Activated CD4-positive, alpha-beta T cell treated with anti-CD3 and anti-CD28 coated beads for 36 hours (primary cell): Measurements from ENCODE around the gene XPO5. TPM values are rescaled to one million over a fixed set of nuclear protein-coding genes. Genes with fewer than 3 reads are reported as not detected.
A peak's percentile ranks its signal among the peaks of the same experiment; 100 is the strongest.

ENCODE experiments used
- ATAC-seq: fragments of 200-7000 bp; cut with Tn5 transposase; one replicate; pipeline ENCODE4 v1.10.0; 2021; ENCODE audit warnings: mild to moderate bottlenecking, moderate library complexity
- CTCF ChIA-PET: fragments of 350-600 bp; sonication (Branson Sonifier 250); formaldehyde crosslinking; loops from one replicate; lab custom pipeline; 2021; ENCODE audit warnings: antibody characterized with exemption; lab: Charles Lee
- POLR2A ChIA-PET: fragments of 350-600 bp; sonication (Branson Sonifier 250); formaldehyde crosslinking; loops from one replicate; lab custom pipeline; 2021; ENCODE audit warnings: antibody characterized with exemption, inconsistent platforms; lab: Charles Lee
- DNase-seq: peaks from one replicate; pipeline ENCODE4 v3.0.0-alpha.2; 2020
- H3K27ac Mint-ChIP-seq: one replicate; pipeline ENCODE4 v1.8.0; 2021; ENCODE audit warnings: mixed read lengths
- H3K27me3 Mint-ChIP-seq: one replicate; pipeline ENCODE4 v1.8.0; 2021; ENCODE audit warnings: mixed read lengths
- H3K36me3 Mint-ChIP-seq: one replicate; pipeline ENCODE4 v1.8.0; 2021; ENCODE audit warnings: low read depth, mixed read lengths
- H3K4me1 Mint-ChIP-seq: one replicate; pipeline ENCODE4 v1.8.0; 2021; ENCODE audit warnings: mixed read lengths
- H3K4me3 Mint-ChIP-seq: one replicate; pipeline ENCODE4 v1.8.0; 2021; ENCODE audit warnings: mild to moderate bottlenecking, moderate library complexity, mixed read lengths
- H3K9me3 Mint-ChIP-seq: one replicate; pipeline ENCODE4 v1.8.0; 2021; ENCODE audit warnings: low read depth, mixed read lengths
- intact Hi-C, 2 experiments: fragments of 100-400 bp; cut with DNase I in 1 of 2; cut with micrococcal nuclease in 1 of 2; formaldehyde crosslinking; loops; one replicate each; pipeline versions ENCODE4 v1.14.2 to v1.15.1; 2022 to 2024; cut with DNase I, micrococcal nuclease
- total RNA-seq, 2 experiments: library from RNA; stranded (reverse); gene quantifications; one replicate each; pipeline ENCODE4 v1.2.3, GENCODE V29; 2021

Gene XPO5
- total RNA-seq, result 100 to 1,000 TPM; 108 to 109 TPM

GRCh38 chr6:43575772-43576551 lies at the start of gene XPO5, which contains the start of gene POLH:
Gene XPO5 (minus strand): TSS chr6:43576038. CDS start chr6:43575864, 174 bp downstream.
Gene POLH (plus strand): TSS chr6:43576185. CDS start chr6:43582320, 6,135 bp downstream.
- ChIA-PET POLR2A (no interaction called here), CTCF (interaction anchor here (0.6 to 1.2 kb wide), 5 partner anchors 17 to 221 kb away, joined by 3 read pairs; partner anchors contain the start of gene GTPBP2)
- DNase-seq, result peak; percentile 95
- ATAC-seq, result peak; percentile 91
- intact Hi-C loops, result loop anchor here (1.0 to 10.0 kb wide), 13 partner anchors 51 to 811 kb away; partner anchors contain the start of genes GTPBP2 (in 2 of the 2), ABCC10 (in 1 of the 2), CDC5L (in 1 of the 2) and CNPY3 (in 1 of the 2)
- no peaks in the 10 kb centered on the region for H3K9me3 Mint-ChIP-seq
- no peaks in the 10 kb centered on the region for H3K27me3 Mint-ChIP-seq
- H3K4me3 Mint-ChIP-seq, result peak within 1 kb of the TSS; percentile 90
- peak within 1 kb of the TSS; percentile 86 for H3K27ac Mint-ChIP-seq
- peaks cover 37% of the 10 kb centered on the region for H3K36me3 Mint-ChIP-seq
- peaks cover 44% of the 10 kb centered on the region for H3K4me1 Mint-ChIP-seq

GRCh38 chr6:43625393-43625992 lies 49.7 kb upstream of the XPO5 start:
- Mint-ChIP-seq H3K27ac (no peak overlapping the region), H3K27me3 (no peaks in the 10 kb centered on the region), H3K4me1 (peaks cover 27% of the 10 kb centered on the region), H3K36me3 (peaks cover 61% of the 10 kb centered on the region), H3K9me3 (no peaks in the 10 kb centered on the region), H3K4me3 (no peak overlapping the region)
- ChIA-PET POLR2A (interaction anchor here (0.6 kb wide), 1 partner anchor 33 kb away, joined by 4 read pairs; no protein-coding TSS in a partner anchor), CTCF (interaction anchor here (0.5 to 0.6 kb wide), 2 partner anchors 35 to 244 kb away, joined by 3 to 4 read pairs; no protein-coding TSS in a partner anchor)
- intact Hi-C loops, result loop anchor here (5.0 kb wide), 3 partner anchors 48 to 613 kb away; partner anchors contain the start of genes DNPH1 (in 1 of the 2), KLHDC3 (in 1 of the 2), MEA1 (in 1 of the 2) and POLH (in 1 of the 2)
- ATAC-seq (no peak), DNase-seq (no peak)

- Mint-ChIP-seq H3K27me3 (no peaks in the 10 kb centered on the region), H3K36me3 (peaks cover 62% of the 10 kb centered on the region), H3K9me3 (no peaks in the 10 kb centered on the region), H3K4me3 (no peak overlapping the region), H3K27ac (peak overlapping the region; percentile 42), H3K4me1 (peaks cover 22% of the 10 kb centered on the region)
- POLR2A ChIA-PET, result interaction anchor here (0.6 kb wide), 1 partner anchor 32 kb away, joined by 4 read pairs; no protein-coding TSS in a partner anchor
- DNase-seq (no peak), ATAC-seq (no peak)
- intact Hi-C loops, result loop anchor here (5.0 kb wide), 3 partner anchors 48 to 613 kb away; partner anchors contain the start of genes DNPH1 (in 1 of the 2), KLHDC3 (in 1 of the 2), MEA1 (in 1 of the 2) and POLH (in 1 of the 2)
- CTCF ChIA-PET, result no interaction called here
These were observed 49.0 kb upstream of the XPO5 start for GRCh38 chr6:43624786-43625288.

- ChIA-PET POLR2A (no interaction called here), CTCF (no interaction called here)
- H3K27me3 Mint-ChIP-seq, result no peaks in the 10 kb centered on the region
- peaks cover 22% of the 10 kb centered on the region for H3K4me1 Mint-ChIP-seq
- ATAC-seq (no peak), DNase-seq (no peak)
- H3K36me3 Mint-ChIP-seq, result peaks cover 62% of the 10 kb centered on the region
- H3K27ac Mint-ChIP-seq, result no peak overlapping the region
- no peak overlapping the region for H3K4me3 Mint-ChIP-seq
- intact Hi-C loops, result no loop called here
- no peaks in the 10 kb centered on the region for H3K9me3 Mint-ChIP-seq
These were observed 48.3 kb upstream of the XPO5 start for GRCh38 chr6:43623880-43624785.

- no peaks in the 10 kb centered on the region for H3K27me3 Mint-ChIP-seq
- POLR2A ChIA-PET, result no interaction called here
- intact Hi-C loops, result no loop called here
- H3K36me3 Mint-ChIP-seq, result peaks cover 58% of the 10 kb centered on the region
- no peak overlapping the region for H3K27ac Mint-ChIP-seq
- CTCF ChIA-PET, result no interaction called here
- DNase-seq, result no peak
- H3K4me3 Mint-ChIP-seq, result no peak overlapping the region
- peaks cover 11% of the 10 kb centered on the region for H3K4me1 Mint-ChIP-seq
- no peak for ATAC-seq
- no peaks in the 10 kb centered on the region for H3K9me3 Mint-ChIP-seq
These were observed 46.7 kb upstream of the XPO5 start for GRCh38 chr6:43622541-43622940.

- peaks cover 4% of the 10 kb centered on the region for H3K4me1 Mint-ChIP-seq
- intact Hi-C loops, result no loop called here
- no peak overlapping the region for H3K4me3 Mint-ChIP-seq
- no peak overlapping the region for H3K27ac Mint-ChIP-seq
- peaks cover 60% of the 10 kb centered on the region for H3K36me3 Mint-ChIP-seq
- ChIA-PET CTCF (no interaction called here), POLR2A (interaction anchor here (0.9 kb wide), 1 partner anchor 8 kb away, joined by 3 read pairs; no protein-coding TSS in a partner anchor)
- DNase-seq, result no peak
- no peaks in the 10 kb centered on the region for H3K9me3 Mint-ChIP-seq
- no peaks in the 10 kb centered on the region for H3K27me3 Mint-ChIP-seq
- no peak for ATAC-seq
These were observed 46.0 kb upstream of the XPO5 start for GRCh38 chr6:43621836-43622180.

GRCh38 chr6:43621078-43621835 lies 45.4 kb upstream of the XPO5 start:
- H3K27ac Mint-ChIP-seq, result no peak overlapping the region

GRCh38 chr6:43616725-43617472 lies 41.1 kb upstream of the XPO5 start:
- no peak for DNase-seq
- ATAC-seq, result no peak
- intact Hi-C loops, result no loop called here
- H3K4me1 Mint-ChIP-seq, result no peaks in the 10 kb centered on the region
- POLR2A ChIA-PET, result no interaction called here
- H3K36me3 Mint-ChIP-seq, result peaks cover 37% of the 10 kb centered on the region
- CTCF ChIA-PET, result no interaction called here
- H3K27ac Mint-ChIP-seq, result no peak overlapping the region
- no peaks in the 10 kb centered on the region for H3K27me3 Mint-ChIP-seq
- no peak overlapping the region for H3K4me3 Mint-ChIP-seq
- H3K9me3 Mint-ChIP-seq, result no peaks in the 10 kb centered on the region

More at GRCh38 chr6:43621078-43621835, 45.4 kb upstream of the XPO5 start:
- Mint-ChIP-seq H3K36me3 (peaks cover 61% of the 10 kb centered on the region), H3K4me1 (no peaks in the 10 kb centered on the region), H3K9me3 (no peaks in the 10 kb centered on the region), H3K4me3 (no peak overlapping the region), H3K27me3 (no peaks in the 10 kb centered on the region)
- intact Hi-C loops, result no loop called here
- POLR2A ChIA-PET, result interaction anchor here (0.9 kb wide), 1 partner anchor 8 kb away, joined by 3 read pairs; no protein-coding TSS in a partner anchor
- CTCF ChIA-PET, result no interaction called here
- no peak for DNase-seq
- no peak for ATAC-seq

- Mint-ChIP-seq H3K9me3 (no peaks in the 10 kb centered on the region), H3K4me3 (no peak overlapping the region), H3K27ac (no peak overlapping the region), H3K27me3 (no peaks in the 10 kb centered on the region), H3K4me1 (no peaks in the 10 kb centered on the region), H3K36me3 (peaks cover 37% of the 10 kb centered on the region)
- CTCF ChIA-PET, result no interaction called here
- DNase-seq, result no peak
- ATAC-seq, result no peak
- POLR2A ChIA-PET, result no interaction called here
- intact Hi-C loops, result no loop called here
These were observed 38.5 kb upstream of the XPO5 start for GRCh38 chr6:43614396-43614730.
